Measurements from ENCODE around the gene AHCTF1. TPM values are rescaled to one million over a fixed set of nuclear protein-coding genes. Genes with fewer than 3 reads are reported as not detected.

AHCTF1 gene
- 10 to 100 TPM; 23.7 to 23.8 TPM for total RNA-seq
- long read RNA-seq, full-length matches to known transcripts = 1 of 8 reads
- long read RNA-seq, partial matches to known transcripts = 5 of 8 reads
- long read RNA-seq, other reads (novel, unspliced or antisense) = 2 of 8 reads

GRCh38 chr1:246931549-246932365 lies at the start of gene AHCTF1:
AHCTF1 (minus strand) TSS chr1:246931948; CDS start chr1:246918370, 13,578 bp downstream.
- ATAC-seq (peak; percentile 96), DNase-seq (peak; percentile 96)
- intact Hi-C loops (cut with DNase I, micrococcal nuclease) = no loop called here

DNA sequence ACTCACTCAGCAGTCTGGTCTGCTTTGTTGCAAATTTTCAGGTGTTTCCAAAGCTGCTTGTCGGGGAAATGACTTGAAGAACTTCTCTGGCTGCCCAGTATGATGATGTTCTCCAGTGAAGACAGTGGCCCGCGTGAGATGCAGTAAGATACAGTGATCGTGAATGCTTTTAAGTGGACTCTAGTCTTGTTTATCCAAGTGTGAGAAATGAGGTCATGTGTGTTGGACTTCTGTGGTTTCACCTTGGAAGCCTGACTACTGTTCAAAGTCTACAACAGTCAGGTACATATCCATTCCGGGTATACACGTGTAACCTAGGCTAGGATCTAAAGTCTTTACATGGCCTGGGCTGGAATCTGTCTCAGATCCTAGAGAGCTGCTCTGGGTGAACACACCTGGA lies 47.0 kb upstream of the AHCTF1 start:
- intact Hi-C loops (cut with DNase I, micrococcal nuclease) = no loop called here
- no peak for DNase-seq
- ATAC-seq = no peak

DNA sequence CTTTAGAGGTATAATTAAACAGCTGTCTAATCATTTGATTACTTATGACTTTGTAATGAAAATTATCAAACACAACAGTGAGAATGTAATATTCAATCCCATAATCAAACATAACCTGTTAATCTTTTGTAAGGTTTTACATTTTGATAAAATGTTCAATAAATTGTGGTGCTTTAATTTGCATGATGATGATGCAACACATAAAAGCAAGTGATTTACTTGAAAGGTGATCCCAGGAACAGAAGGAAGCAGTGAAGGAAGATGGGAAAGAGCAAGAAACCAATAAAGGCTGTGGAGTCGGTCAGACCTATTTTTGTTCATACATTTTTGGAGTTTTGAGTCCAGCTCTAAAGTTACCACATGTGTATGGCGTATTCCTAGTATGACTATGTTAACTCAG lies 46.5 kb upstream of the AHCTF1 start:
- no peak for DNase-seq
- no peak for ATAC-seq

GRCh38 chr1:246971969-246972368 lies 40.2 kb upstream of the AHCTF1 start:
- intact Hi-C loops (cut with DNase I, micrococcal nuclease) = no loop called here
- DNase-seq = no peak
- ATAC-seq = no peak

More for the DNA sequence above, 46.5 kb upstream of the AHCTF1 start:
- intact Hi-C loops (cut with DNase I, micrococcal nuclease) = no loop called here

DNA sequence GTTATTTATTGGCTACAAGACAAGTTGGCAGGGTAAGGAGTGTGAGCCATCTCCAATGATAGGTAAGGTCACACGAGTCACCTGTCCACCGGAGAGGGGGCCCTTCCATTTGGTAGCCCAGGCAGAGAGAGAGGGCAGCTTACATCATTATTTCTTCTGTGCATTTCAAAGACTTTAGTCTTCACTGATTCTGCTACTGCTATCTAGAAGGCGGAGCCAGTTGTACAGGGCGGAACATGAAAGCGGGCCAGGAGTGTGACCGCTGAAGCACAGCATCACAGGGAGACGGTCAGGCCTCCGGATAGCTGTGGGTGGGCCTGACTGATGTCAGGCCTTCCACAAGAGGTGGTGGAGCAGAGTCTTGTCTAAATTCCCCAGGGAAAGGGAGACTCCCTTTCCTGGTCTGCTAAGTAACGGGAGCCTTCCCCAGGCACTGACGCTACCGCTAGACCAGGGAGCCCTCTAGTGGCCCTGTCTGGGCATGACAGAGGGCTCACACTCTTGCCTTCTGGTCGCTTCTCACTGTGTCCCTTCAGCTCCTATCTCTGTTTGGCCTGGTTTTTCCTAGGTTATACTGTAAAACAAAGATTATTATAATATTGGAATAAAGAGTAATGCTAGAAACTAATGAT lies 39.5 kb upstream of the AHCTF1 start:
- intact Hi-C loops (cut with DNase I, micrococcal nuclease) = no loop called here
- ATAC-seq = no peak
- DNase-seq = peak in 1 of 2 donors; percentile 31

DNA sequence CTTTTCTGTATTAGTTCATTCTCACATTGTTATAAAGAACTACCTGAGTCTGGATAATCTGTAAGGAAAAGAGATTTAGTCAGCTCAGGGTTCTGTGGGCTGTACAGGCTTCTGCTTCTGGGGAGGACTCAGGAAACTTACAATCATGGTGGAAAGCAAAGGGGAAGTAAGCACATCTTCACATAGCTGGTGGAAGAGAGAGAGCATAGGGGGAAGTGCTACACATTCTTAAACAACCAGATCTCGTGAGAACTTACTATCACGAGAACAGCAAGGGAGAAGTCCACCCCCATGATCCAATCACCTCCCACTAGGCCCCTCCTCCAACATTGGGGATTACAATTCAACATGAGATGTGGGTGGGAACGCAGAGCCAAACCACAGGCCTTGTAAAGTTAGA lies 37.9 kb upstream of the AHCTF1 start:
- intact Hi-C loops (cut with DNase I, micrococcal nuclease) = no loop called here
- DNase-seq (no peak), ATAC-seq (no peak)

GRCh38 chr1:246966502-246966901 lies 34.8 kb upstream of the AHCTF1 start:
- intact Hi-C loops (cut with DNase I, micrococcal nuclease) = no loop called here
- DNase-seq (no peak), ATAC-seq (no peak)

GRCh38 chr1:246959944-246960693 lies 28.4 kb upstream of the AHCTF1 start:
- intact Hi-C loops (cut with DNase I, micrococcal nuclease) = no loop called here
- no peak for DNase-seq
- ATAC-seq = no peak

DNA sequence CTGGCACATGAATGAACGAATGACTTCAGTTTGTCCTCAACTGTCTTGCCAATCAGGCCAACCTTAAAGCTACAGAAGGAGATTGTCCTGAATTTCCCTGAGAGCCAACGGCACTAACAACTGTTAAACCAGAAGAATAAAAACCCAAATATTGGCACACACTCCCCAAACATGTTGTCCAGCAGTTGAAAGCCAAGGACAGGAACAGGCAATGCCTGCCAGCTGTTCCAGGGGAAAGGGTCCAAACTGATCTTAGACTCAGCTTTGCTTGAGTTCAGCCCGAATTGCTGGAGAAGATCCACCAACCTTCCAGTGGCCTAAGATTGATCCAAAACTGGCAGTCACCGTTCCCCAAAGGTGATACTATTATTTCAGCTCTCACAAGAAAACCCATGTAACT lies 22.4 kb upstream of the AHCTF1 start:
- intact Hi-C loops (cut with DNase I, micrococcal nuclease) = no loop called here
- DNase-seq = no peak
- ATAC-seq = no peak

DNA sequence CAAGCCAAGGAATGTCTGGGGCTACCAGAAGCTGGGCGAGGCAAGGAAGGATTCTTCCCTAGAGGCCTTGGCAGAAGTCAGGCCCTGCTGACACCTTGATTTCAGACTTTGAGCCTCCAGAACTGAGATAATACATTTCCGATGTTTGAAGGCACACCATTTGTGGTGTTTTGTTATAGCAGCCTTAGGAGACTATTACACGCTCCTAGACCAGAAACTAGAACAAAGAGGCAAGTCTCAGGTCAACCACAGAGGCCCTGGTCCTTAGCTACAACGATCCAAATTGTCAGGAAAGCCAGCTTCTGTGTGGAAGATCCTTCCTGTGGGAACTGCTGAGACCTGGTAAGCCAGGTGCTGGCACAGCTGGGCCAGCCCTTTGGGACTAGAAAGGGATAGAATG lies 19.7 kb upstream of the AHCTF1 start:
- intact Hi-C loops (cut with DNase I, micrococcal nuclease) = no loop called here
- no peak for ATAC-seq
- DNase-seq = no peak

- DNase-seq = no peak
- ATAC-seq = no peak
- intact Hi-C loops (cut with DNase I, micrococcal nuclease) = no loop called here
Observed at GRCh38 chr1:246949956-246950355, 18.2 kb upstream of the AHCTF1 start.

GRCh38 chr1:246947255-246947654 lies 15.5 kb upstream of the AHCTF1 start:
- intact Hi-C loops (cut with DNase I, micrococcal nuclease) = no loop called here
- DNase-seq (peak in 1 of 2 donors; percentile 44), ATAC-seq (no peak)

- ATAC-seq (no peak), DNase-seq (no peak)
Observed at GRCh38 chr1:246946366-246946765, 14.6 kb upstream of the AHCTF1 start.

DNA sequence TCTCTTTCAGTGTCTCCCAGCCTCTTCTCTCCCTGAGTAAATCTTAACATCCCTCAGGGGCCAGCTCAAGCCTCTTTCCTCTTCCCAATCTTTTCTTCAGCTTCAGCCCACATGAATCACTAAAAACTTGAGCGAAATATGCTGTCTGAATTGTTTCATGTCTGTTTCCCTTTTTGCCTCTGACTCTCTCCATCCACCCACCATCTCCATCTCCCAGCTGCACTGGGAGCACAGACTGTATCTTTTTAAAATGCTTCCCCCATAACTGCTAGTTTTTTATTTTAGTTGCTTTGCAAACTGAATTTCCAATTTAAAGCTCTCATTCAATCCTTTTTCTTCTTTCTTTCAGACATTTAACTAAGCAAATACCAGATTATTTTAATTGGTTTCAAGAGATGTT lies 3.0 kb upstream of the AHCTF1 start:
- no peak for DNase-seq
- ATAC-seq = no peak
- intact Hi-C loops (cut with DNase I, micrococcal nuclease) = no loop called here

More at GRCh38 chr1:246946366-246946765, 14.6 kb upstream of the AHCTF1 start:
- intact Hi-C loops (cut with DNase I, micrococcal nuclease) = no loop called here

GRCh38 chr1:246933893-246934292 lies 2.1 kb upstream of the AHCTF1 start:
- DNase-seq = no peak
- intact Hi-C loops (cut with DNase I, micrococcal nuclease) = no loop called here

DNA sequence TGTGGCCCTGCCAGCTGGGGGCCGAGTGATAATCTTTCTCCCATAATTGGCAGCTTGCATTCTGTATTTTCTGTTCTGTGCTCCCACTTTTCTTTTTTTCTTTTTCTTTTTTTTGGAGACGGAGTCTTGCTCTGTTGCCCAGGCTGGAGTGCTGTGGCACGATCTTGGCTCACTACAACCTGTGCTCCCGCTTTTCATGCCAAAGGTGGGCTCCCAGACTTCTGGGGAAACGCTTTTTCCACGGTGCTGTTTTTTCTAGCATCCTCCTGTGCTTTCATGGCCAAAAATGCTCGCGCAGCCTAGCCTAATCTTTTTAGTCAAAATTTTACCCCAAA lies 585 bp upstream of the AHCTF1 start:
- no peak for ATAC-seq
- no peak for DNase-seq
- intact Hi-C loops (cut with DNase I, micrococcal nuclease) = no loop called here

More at GRCh38 chr1:246933893-246934292, 2.1 kb upstream of the AHCTF1 start:
- ATAC-seq = no peak

- DNase-seq (peak; percentile 54 to 61), ATAC-seq (peak; percentile 26)
- intact Hi-C loops (cut with DNase I, micrococcal nuclease) = no loop called here
Observed at GRCh38 chr1:246930830-246931548, 759 bp downstream of the AHCTF1 start.

- intact Hi-C loops (cut with DNase I, micrococcal nuclease) = no loop called here
- DNase-seq (no peak), ATAC-seq (no peak)
Observed at GRCh38 chr1:246925997-246926626, 5.6 kb downstream of the AHCTF1 start.

GRCh38 chr1:246923900-246924299 lies 7.8 kb downstream of the AHCTF1 start:
- intact Hi-C loops (cut with DNase I, micrococcal nuclease) = no loop called here
- ATAC-seq = no peak
- no peak for DNase-seq

All from left colon (tissue), 2 donors.